Fibroblast of the conjunctiva (primary cell): ENCODE results near the gene ITPRIP.
A peak's percentile ranks its signal among the peaks of the same experiment; 100 is the strongest.

ENCODE experiments used
- DNase-seq: peaks from one replicate; pipeline ENCODE4 v3.0.0-alpha.2; 2010; ENCODE audit warnings: low read depth

ITPRIP gene

GRCh38 chr10:104337985-104338735 is at the start of gene ITPRIP:
Gene ITPRIP, minus strand, starts transcription at chr10:104338465. Its CDS starts 22,414 bp downstream, at chr10:104316051.
- DNase-seq = no peak

GRCh38 chr10:104387130-104387888 is 49.0 kb upstream of the ITPRIP start:
- no peak for DNase-seq

GRCh38 chr10:104380336-104380735 is 42.1 kb upstream of the ITPRIP start:
- DNase-seq = no peak

- no peak for DNase-seq
These were observed 38.6 kb upstream of the ITPRIP start for GRCh38 chr10:104376784-104377300.

- DNase-seq = no peak
These were observed 36.3 kb upstream of the ITPRIP start for GRCh38 chr10:104374591-104374990.

GRCh38 chr10:104371753-104372152 is 33.5 kb upstream of the ITPRIP start:
- no peak for DNase-seq

GRCh38 chr10:104368381-104368780 is 30.1 kb upstream of the ITPRIP start:
- DNase-seq = no peak

GRCh38 chr10:104367904-104368303 is 29.6 kb upstream of the ITPRIP start:
- no peak for DNase-seq

- no peak for DNase-seq
These were observed 21.5 kb upstream of the ITPRIP start for GRCh38 chr10:104359811-104360210.

GRCh38 chr10:104353325-104354048 is 15.2 kb upstream of the ITPRIP start, which contains the start of gene CFAP58:
Gene CFAP58, plus strand, starts transcription at chr10:104353833. Its CDS starts 65 bp downstream, at chr10:104353898.
- DNase-seq = peak; percentile 72

- DNase-seq = no peak
These were observed 13.7 kb upstream of the ITPRIP start for GRCh38 chr10:104351919-104352318.

- no peak for DNase-seq
These were observed 12.9 kb upstream of the ITPRIP start for GRCh38 chr10:104351061-104351702.

- no peak for DNase-seq
These were observed 11.9 kb upstream of the ITPRIP start for GRCh38 chr10:104350127-104350635.

GRCh38 chr10:104349623-104350126 is 11.4 kb upstream of the ITPRIP start:
- DNase-seq = no peak

GRCh38 chr10:104348601-104349000 is 10.3 kb upstream of the ITPRIP start:
- DNase-seq = no peak

GRCh38 chr10:104347295-104348045 is 9.2 kb upstream of the ITPRIP start:
- no peak for DNase-seq

GRCh38 chr10:104345941-104346340 is 7.7 kb upstream of the ITPRIP start:
- DNase-seq = no peak

GRCh38 chr10:104345515-104345914 is 7.2 kb upstream of the ITPRIP start:
- DNase-seq = no peak

- DNase-seq = no peak
These were observed 6.0 kb upstream of the ITPRIP start for GRCh38 chr10:104344219-104344618.

- DNase-seq = no peak
These were observed 4.7 kb upstream of the ITPRIP start for GRCh38 chr10:104342941-104343411.
